Fibroblast of lung (primary cell): Measurements from ENCODE around the gene OGA. TPM values are rescaled to one million over a fixed set of nuclear protein-coding genes. Genes with fewer than 3 reads are reported as not detected.

ENCODE experiments used
- DNase-seq, 2 donors: peaks; one replicate each; pipeline versions ENCODE4 v3.0.0 to v3.0.0-alpha.2; 2010; ENCODE audit warnings: low read depth in 2 of 2
- H2AFZ ChIP-seq: 2 replicates; pipeline ENCODE4 v1.5.1; 2012; ENCODE audit warnings: low read length, control low read depth, inconsistent platforms
- H3K27ac ChIP-seq: 2 replicates; pipeline ENCODE4 v1.5.1; 2011; ENCODE audit warnings: low read length, control low read depth; ENCODE audit not compliant: insufficient read depth
- H3K27me3 ChIP-seq: 2 replicates; pipeline ENCODE4 v1.5.1; 2011; ENCODE audit warnings: mild to moderate bottlenecking, low read length; ENCODE audit not compliant: control insufficient read depth, insufficient read depth
- H3K36me3 ChIP-seq: 2 replicates; pipeline ENCODE4 v1.5.1; 2011; ENCODE audit warnings: low read length; ENCODE audit not compliant: control insufficient read depth, insufficient read depth
- H3K4me1 ChIP-seq: 2 replicates; pipeline ENCODE4 v1.5.1; 2011; ENCODE audit warnings: low read length; ENCODE audit not compliant: control insufficient read depth, insufficient read depth; ENCODE audit errors: extremely low read depth
- H3K4me2 ChIP-seq: 2 replicates; pipeline ENCODE4 v1.5.1; 2011; ENCODE audit warnings: low read length, control low read depth; ENCODE audit not compliant: insufficient read depth; ENCODE audit errors: extremely low read depth
- H3K4me3 ChIP-seq, 4 experiments: fragments of 200-600 bp in 1 of 4; sonication (generic) in 1 of 4; replicated peaks in 1 of 4; 2 replicates each; pipeline ENCODE4 v1.5.1; 2011 to 2016; ENCODE audit warnings: low read length in 4 of 4, low read depth in 3 of 4, mild to moderate bottlenecking in 3 of 4, control low read depth in 2 of 4, inconsistent platforms in 1 of 4, mixed read lengths in 1 of 4; ENCODE audit not compliant: insufficient read depth in 1 of 4; ENCODE audit errors: control extremely low read depth in 1 of 4
- H3K79me2 ChIP-seq: 2 replicates; pipeline ENCODE4 v1.5.1; 2012; ENCODE audit warnings: mild to moderate bottlenecking, low read length, inconsistent platforms; ENCODE audit not compliant: control insufficient read depth, insufficient read depth
- H3K9ac ChIP-seq: 2 replicates; pipeline ENCODE4 v1.5.1; 2011; ENCODE audit warnings: mild to moderate bottlenecking, low read length, control low read depth; ENCODE audit not compliant: insufficient read depth
- H3K9me3 ChIP-seq: 2 replicates; pipeline ENCODE4 v1.5.1; 2012; ENCODE audit warnings: low read depth, low read length; ENCODE audit not compliant: control insufficient read depth, insufficient read depth
- H4K20me1 ChIP-seq: 2 replicates; pipeline ENCODE4 v1.5.1; 2011; ENCODE audit warnings: low read length; ENCODE audit not compliant: control insufficient read depth, insufficient read depth; ENCODE audit errors: extremely low read depth
- EZH2 ChIP-seq: IDR thresholded peaks from 2 replicates; pipeline ENCODE4 v1.5.1; 2012; ENCODE audit warnings: low read length, control low read depth, mild to moderate bottlenecking; ENCODE audit errors: missing control alignments
- polyA plus RNA-seq, 2 donors: library from polyadenylated mRNA; depleted of rRNA in 1 of 2; stranded (reverse) in 1 of 2; unstranded in 1 of 2; fragments of >200 nt; gene quantifications; 2 replicates each; pipeline ENCODE4 v1.2.1, GENCODE V29; 2011 to 2012; ENCODE audit warnings: missing spikeins in 1 of 2
- total RNA-seq: library from RNA; depleted of rRNA; stranded (reverse); fragments of >200 nt; gene quantifications from 2 replicates; pipeline ENCODE4 v1.2.1, GENCODE V29; 2014
- TF ChIP-seq, protein P1 (sequence below), 2 donors: IDR thresholded peaks in 1 of 2; conservative IDR thresholded peaks in 1 of 2; 1 replicate in 1 of 2; 2 replicates in 1 of 2; pipeline ENCODE4 v1.5.1; 2011 to 2012; ENCODE audit warnings: low read length in 2 of 2, control low read depth in 1 of 2, inconsistent platforms in 1 of 2, low read depth in 1 of 2, mild to moderate bottlenecking in 1 of 2

Gene OGA
- total and polyA plus RNA-seq, 2 donors (not counting 1 experiment from before 2014, with no cell fraction given) = 69.9 to 193 TPM

DNA sequence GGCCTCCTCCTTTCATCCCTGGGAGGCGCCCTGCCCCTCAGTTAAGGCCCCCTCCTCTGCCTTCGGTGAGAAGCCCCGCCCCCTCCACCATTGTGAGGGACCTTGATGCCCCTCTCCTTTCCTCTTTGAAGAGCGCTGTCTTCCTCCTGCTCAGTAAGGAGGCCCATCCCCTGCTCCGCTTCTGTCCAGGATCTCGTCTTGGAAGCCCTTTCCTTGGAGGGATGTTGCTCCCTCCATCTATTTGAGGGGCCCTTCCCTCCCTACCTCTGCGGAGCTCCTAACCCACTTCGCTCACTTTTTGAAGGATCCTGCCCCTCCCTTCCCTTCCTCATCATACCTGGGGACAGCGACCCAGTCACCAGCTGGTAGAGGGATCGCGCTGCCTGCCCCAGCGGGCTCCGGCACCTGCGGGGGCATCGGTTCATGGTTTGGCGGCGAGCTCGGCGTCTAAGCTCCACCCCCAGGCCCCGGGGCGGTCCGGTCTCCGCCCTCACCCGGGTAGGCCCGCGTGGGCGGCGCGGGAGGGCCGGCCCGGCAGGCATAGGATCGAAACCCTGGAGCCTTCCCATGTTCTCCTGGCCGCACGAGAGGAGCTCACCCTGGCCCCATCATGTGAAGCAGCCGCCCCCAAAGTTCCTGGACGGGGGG lies 21.3 kb upstream of the OGA start:
- Histone ChIP-seq H3K4me3 (peak overlapping the region; percentile 9 to 35 (median 18)), H3K9ac (peak overlapping the region; percentile 4), H3K4me2 (peak overlapping the region; percentile 69), H3K9me3 (no peaks in the 10 kb centered on the region), H4K20me1 (no peaks in the 10 kb centered on the region), H3K36me3 (no peaks in the 10 kb centered on the region), H3K79me2 (no peaks in the 10 kb centered on the region), H3K4me1 (no peaks in the 10 kb centered on the region), H3K27ac (no peak overlapping the region), H2AFZ (no peak overlapping the region), H3K27me3 (no peaks in the 10 kb centered on the region)
- TF ChIP-seq, protein P1, sequence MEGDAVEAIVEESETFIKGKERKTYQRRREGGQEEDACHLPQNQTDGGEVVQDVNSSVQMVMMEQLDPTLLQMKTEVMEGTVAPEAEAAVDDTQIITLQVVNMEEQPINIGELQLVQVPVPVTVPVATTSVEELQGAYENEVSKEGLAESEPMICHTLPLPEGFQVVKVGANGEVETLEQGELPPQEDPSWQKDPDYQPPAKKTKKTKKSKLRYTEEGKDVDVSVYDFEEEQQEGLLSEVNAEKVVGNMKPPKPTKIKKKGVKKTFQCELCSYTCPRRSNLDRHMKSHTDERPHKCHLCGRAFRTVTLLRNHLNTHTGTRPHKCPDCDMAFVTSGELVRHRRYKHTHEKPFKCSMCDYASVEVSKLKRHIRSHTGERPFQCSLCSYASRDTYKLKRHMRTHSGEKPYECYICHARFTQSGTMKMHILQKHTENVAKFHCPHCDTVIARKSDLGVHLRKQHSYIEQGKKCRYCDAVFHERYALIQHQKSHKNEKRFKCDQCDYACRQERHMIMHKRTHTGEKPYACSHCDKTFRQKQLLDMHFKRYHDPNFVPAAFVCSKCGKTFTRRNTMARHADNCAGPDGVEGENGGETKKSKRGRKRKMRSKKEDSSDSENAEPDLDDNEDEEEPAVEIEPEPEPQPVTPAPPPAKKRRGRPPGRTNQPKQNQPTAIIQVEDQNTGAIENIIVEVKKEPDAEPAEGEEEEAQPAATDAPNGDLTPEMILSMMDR (conservative IDR thresholded peaks at IDR 0.05 in 1 of 2, IDR thresholded peaks at IDR 0.05 in 1 of 2; ENCODE audit: low read depth in 1 of 2, low read length in 2 of 2) = no peak
- TF ChIP-seq EZH2 = no peak
- no peak for DNase-seq

DNA sequence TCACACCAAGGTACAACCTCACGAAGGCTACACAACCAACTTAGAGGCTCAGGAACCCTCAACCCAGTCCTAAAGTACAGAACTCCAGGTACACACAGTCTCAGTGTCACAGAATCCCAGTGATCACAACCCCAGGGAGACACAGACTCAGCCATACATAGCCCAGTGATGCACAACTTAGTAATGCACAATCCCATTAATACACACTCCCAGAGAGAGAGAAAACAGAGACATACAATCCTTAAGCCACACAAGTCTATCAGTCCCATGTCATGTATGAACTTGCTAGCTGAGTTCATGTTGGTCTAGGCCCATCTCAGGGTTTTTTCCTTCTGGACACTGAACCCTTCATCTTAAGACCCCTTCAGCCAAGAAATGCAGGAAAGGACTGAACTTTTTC lies 20.8 kb upstream of the OGA start:
- no peak for DNase-seq
- no peak overlapping the region for H3K9ac ChIP-seq
- H4K20me1 ChIP-seq = no peaks in the 10 kb centered on the region
- no peaks in the 10 kb centered on the region for H3K9me3 ChIP-seq
- no peaks in the 10 kb centered on the region for H3K27me3 ChIP-seq
- H2AFZ ChIP-seq = no peak overlapping the region
- H3K4me2 ChIP-seq = no peak overlapping the region
- no peaks in the 10 kb centered on the region for H3K4me1 ChIP-seq
- no peaks in the 10 kb centered on the region for H3K79me2 ChIP-seq
- TF ChIP-seq, protein P1 (conservative IDR thresholded peaks at IDR 0.05 in 1 of 2, IDR thresholded peaks at IDR 0.05 in 1 of 2; ENCODE audit: low read depth in 1 of 2, low read length in 2 of 2) = no peak
- no peaks in the 10 kb centered on the region for H3K36me3 ChIP-seq
- H3K27ac ChIP-seq = no peak overlapping the region
- no peak overlapping the region for H3K4me3 ChIP-seq

DNA sequence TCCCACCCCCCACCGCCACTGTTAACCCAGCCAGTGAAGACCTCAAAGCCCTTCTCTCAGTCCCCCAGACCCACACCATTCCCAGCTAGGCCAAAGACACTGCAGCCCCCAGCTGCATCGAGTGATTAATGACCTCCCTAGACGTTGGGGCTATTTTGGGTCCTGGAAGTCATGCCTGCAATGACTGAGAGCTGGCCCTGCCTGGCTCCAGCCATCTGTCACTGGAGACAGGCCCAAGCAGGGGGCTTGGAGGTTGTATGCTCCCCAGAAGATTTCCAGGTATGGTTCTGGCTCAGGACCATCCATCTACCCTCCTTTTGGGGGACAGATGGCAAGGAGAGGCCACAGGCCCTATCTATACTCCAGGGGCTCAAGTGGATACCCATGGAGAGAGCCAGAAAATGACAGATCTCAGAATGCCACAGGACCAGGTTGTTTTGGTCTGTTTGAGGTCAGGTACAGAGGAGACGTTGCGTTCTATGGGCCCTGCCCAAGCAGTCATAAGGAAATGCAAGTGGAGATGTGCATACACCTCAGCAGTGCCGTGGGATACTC lies 20.2 kb upstream of the OGA start:
- no peak overlapping the region for H3K27ac ChIP-seq

More for the DNA sequence above, 20.2 kb upstream of the OGA start:
- Histone ChIP-seq H3K9me3 (no peaks in the 10 kb centered on the region), H3K9ac (no peak overlapping the region), H3K27me3 (no peaks in the 10 kb centered on the region), H4K20me1 (no peaks in the 10 kb centered on the region), H3K4me1 (no peaks in the 10 kb centered on the region), H3K79me2 (no peaks in the 10 kb centered on the region), H3K4me2 (no peak overlapping the region), H2AFZ (no peak overlapping the region), H3K36me3 (no peaks in the 10 kb centered on the region), H3K4me3 (no peak overlapping the region)
- no peak for DNase-seq
- no peak for TF ChIP-seq EZH2
- TF ChIP-seq, protein P1 (conservative IDR thresholded peaks at IDR 0.05 in 1 of 2, IDR thresholded peaks at IDR 0.05 in 1 of 2; ENCODE audit: low read depth in 1 of 2, low read length in 2 of 2) = no peak
